ENCODE data around the gene PRAC1.

PRAC1 gene

DNA sequence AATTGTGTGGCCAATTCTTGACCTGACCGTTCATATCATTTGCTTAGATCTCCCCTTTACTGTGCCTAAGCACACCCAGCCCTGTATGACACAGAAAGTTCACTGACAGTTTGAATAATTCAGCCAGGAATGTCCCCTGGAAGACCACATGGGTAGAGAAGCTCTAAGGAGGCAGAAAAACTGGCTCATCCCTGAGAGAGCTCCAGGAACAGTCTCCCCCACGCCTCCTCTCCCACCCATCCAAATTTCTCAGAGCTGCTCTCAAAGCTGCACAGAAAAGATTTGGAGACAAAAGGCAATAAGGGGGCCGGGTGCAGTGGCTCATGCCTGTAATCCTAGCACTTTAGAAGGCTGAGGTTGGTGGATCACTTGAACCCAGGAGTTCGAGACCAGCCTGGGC is 11.2 kb downstream of the PRAC1 start:
- in situ Hi-C loops (cut with HindIII; ENCODE audit: low sequenced_read_pairs) = no loop called here

DNA sequence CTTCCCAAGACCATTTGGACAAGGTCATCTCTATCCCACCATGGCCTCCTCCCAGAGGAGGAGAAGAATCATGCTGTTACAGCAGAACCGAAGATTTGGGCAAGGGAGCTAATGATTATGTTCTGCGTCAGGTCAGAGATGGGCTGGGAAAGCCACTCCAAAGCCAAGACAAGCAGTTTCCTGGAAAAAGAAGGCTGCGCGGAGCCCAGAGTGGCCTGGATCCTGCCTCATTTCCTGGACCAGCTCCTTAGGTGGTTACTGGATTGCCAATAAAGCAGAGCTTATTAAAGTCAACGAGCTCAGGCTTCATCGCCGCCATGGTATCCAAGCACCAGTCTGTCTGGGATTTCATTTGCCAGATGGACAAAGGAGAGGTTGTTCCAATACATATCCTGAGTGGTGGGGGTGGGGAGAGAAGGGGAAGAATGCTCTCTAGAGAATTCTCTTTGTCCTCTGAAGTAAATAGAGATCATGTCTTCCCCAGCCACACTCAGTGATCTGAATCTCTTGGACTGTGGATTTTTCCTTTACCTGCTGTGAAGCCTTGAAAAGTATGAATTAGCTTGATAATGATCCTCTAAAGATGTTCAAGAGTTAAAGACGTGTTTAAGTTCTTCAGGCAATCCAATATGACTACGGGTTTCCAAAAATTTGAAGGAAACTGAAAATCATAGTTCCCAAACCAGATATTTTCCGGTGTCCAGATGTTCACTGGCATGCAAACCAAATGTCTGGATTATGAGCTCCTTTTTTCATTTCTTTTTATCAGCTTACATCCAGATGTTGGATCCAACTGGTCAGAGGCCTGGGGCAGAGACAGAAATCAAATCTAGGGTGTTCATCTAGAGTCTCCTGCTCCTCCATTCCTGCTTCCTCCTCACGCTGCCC is 17.7 kb downstream of the PRAC1 start:
- in situ Hi-C loops (cut with HindIII; ENCODE audit: low sequenced_read_pairs) = no loop called here

DNA sequence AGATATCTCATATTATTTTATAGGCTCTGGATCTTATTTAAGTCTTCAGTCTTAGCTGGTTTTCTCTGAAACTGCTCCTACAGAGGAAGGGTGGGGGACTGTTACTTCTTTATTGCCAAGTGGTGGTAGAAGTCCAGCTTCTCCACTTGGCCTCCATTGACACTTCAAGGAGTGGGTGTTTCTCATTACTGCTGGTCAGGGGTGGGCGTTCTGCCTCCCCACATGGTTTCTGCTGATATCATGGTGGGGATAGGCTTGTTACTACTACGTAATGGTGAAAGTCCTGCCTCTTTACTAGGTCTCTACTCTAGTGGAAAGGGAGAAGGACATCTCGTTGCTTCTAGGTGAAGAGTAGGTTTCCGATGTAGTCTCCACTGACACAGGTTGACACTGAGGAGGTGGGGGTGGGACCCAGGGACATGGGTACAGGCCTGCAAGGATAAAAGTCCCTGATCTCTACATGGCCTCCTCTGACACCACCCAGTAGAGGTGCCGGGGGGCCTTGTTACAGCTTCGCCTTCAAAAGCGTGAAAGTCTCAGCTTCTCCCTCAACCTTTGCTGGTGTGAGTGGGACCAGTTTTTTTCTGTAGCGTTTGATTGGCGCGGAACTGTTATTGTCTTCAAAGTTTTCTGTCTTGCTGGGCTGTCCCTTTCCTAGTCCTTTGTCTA is 20.3 kb downstream of the PRAC1 start:
- in situ Hi-C loops (cut with HindIII; ENCODE audit: low sequenced_read_pairs) = no loop called here

DNA sequence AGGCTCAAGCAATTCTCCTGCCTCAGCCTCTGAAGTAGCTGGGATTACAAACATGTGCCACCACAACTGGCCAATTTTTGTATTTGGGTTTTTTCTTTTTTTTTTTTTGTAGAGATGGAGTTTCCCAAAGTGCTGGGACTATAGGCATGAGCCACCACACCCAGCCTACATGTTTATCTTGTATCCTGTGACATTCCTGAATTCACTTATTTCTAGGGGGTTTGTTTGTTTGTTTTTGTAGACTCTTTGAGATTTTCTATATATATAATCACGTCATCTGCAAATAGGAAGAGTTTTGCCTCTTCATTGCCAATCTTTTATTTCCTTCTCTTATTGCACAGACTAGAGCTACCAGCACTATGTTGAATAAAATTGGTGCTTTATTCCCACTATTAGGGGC is 29.1 kb downstream of the PRAC1 start:
- in situ Hi-C loops (cut with HindIII; ENCODE audit: low sequenced_read_pairs) = no loop called here

DNA sequence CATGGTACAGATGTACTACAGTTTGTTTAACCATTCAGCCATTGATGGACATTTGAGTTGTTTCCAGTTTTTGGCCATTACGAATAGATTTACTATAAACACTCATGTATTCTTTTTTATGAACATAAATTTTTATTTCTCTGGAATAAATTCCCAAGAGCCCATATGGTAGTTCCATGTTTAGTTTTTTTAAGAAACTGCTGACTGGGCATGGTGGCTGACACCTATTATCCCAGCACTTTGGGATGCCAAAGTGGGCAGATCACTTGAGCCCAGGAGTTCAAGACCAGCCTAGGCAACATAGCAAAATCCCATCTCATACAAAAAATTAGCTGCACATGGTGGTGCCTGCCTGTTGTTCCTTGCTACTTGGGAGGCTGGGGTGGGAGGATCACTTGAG is 30.3 kb downstream of the PRAC1 start:
- in situ Hi-C loops (cut with HindIII; ENCODE audit: low sequenced_read_pairs) = no loop called here

DNA sequence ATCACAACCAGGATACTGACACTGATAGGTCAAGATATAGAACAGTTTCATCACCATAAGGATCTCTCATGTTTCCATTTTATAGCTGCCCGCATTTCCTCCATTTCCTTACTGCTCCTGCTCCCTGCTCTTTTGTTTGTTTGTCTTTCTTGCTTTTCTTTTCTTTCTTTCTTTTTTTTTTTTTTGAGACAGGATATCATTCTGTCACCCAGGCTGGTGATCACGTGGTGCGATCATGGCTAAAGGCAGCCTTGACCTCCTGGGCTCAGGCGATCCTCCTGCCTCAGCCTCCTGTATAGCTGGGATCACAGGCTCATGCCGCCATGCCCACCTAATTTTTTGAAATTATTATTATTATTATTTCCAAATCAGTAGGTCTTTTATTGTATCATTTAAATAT is 31.7 kb downstream of the PRAC1 start:
- in situ Hi-C loops (cut with HindIII; ENCODE audit: low sequenced_read_pairs) = no loop called here

DNA sequence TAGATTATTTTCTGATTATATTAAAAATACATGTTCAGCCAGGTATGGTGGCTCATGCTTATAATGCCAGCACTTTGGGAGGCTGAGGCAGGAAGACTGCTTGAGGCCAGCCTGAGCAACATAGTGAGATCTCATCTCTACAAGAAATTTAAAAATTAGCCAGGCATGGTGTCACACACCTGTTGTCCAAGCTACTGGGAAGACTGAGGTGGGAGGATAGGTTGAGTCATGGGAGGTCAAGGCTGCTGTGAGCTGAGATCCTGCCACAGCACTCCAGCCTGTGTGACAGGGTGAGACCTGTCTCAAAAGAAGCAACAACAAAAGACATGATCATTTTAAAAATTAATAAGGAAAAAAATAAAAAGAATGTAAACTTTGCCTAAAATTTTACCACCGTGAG is 40.7 kb downstream of the PRAC1 start:
- in situ Hi-C loops (cut with HindIII; ENCODE audit: low sequenced_read_pairs) = no loop called here

DNA sequence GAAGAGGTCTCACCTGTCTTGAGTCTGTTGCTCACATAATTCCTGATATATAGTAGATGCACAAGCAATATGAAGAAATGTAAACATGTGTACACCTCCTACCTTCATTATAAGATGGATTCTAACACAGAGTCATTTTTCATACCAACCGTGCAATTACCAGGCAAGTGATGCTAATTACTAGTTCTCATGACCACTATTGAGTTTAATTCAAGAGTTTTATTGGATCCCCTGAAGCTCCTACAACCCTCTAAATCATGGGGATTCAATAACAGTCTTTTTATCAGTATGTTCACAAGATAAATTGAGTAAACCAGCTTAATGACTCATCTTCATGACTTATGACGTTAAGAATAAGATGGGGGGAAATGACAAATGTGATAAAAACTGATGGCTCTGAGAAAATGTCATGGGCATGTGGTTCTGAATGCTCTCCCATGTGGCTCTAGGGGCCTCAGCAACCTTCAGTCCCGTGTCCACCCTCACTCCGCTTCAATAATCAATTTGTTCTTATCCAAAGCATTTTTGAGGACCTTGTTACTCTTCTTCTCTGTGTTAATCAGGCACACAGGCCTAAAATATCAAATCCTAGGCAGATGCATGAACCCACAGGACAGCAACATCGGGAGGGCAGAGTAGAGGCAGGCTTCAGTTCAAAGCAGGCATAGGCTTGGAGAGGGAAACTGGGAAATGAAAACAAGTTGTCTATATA is 42.8 kb downstream of the PRAC1 start:
- in situ Hi-C loops (cut with HindIII; ENCODE audit: low sequenced_read_pairs) = no loop called here

DNA sequence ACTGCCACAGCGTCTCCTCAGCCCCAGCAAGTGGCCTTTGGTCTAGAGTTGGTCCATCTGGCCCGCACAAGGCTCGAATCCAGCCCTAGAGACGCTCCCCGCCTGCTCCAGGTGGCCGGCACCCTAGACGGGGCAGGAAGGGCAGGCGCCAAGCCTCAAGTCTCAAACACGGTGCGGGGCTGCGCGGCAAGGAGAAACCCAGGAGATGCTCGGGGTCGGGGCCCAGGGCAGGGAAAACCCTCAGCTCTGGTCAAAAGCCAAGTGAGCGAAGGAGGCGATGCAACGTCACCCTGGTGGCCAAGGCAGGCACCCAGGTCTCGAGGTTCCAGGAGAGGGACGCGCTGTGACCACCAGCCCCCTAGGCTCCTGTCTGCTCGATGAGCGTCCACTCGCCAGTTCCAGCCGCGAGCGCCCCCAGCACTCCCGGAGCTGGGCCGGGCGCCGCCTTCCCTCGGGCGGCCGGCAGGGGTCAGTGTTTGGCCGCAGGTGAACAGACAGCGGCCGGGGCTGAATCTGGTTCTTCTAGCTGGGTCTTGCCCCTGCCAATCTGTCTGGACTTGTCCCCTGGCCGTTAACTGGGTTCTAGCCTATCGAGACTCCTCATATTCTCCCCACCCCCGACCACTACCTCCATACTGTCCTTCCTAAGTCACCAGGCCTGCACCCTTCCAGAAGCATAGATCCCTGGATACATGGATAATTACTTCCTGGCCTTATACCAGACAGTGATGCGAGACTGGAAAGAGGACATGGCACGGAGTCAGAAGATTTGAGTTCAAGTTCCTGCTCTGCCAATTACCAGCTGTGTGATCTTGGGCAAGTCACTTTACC is 44.0 kb downstream of the PRAC1 start:
- in situ Hi-C loops (cut with HindIII; ENCODE audit: low sequenced_read_pairs) = no loop called here

DNA sequence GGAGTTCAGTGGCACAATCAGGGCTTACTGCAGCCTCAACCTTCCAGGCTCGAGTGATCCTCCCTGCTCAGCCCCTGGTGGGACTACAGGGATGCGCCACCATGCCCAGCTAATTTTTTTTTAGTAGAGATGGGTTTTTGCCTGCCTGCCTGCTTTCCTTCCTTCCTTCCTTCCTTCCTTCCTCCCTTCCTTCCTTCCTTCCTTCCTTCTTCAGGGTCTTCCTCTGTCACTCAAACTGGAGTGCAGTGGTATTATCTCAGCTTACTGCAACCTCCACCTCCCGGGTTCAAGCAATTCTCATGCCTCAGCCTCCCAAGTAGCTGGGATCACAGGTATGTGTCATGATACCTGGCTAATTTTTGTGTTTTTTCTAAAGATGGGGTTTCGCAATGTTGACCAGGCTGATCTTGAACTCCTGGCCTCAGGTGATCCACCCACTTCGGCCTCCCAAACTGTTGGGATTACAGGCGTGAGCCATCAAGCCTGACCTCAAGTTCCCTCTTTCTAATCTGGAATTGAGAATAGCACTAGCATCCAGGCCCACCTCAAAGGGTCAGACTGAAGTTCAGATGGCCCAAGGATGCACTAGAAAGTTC is 45.3 kb downstream of the PRAC1 start:
- in situ Hi-C loops (cut with HindIII; ENCODE audit: low sequenced_read_pairs) = no loop called here

DNA sequence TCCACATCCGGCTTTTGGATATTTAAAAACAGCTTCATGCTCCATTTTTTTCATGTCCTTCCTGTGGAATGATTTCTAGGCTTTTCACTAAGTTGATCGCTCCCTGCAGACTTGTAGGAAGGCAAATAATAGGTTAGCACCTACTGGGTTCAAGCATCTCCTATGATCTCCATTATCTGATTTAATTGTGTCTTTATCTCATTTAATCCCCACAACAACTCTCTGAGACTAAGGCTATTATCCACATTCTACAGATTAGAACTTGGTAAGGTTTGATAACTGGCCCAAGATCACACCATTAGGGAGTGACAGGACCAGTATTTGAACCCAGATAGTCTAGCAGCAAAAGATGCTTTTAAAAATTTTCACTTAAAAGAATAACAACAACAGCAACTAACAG is 50.0 kb downstream of the PRAC1 start:
- in situ Hi-C loops (cut with HindIII; ENCODE audit: low sequenced_read_pairs) = no loop called here

All from DLD1 (cell line).